Left lung (tissue), 10 donors: ENCODE measurements around the gene CDC25B. TPM values are rescaled to one million over a fixed set of nuclear protein-coding genes. Genes with fewer than 3 reads are reported as not detected.

Experiments used
- ATAC-seq: fragments of 200-7000 bp; cut with Tn5 transposase; one replicate; pipeline ENCODE4 v1.9.1; 2020; ENCODE audit warnings: moderate library complexity
- DNase-seq, 4 donors: peaks; one replicate each; pipeline ENCODE4 v3.0.0-alpha.2; 2013 to 2020
- H3K27ac ChIP-seq, 2 donors: fragments of 200-600 bp; sonication (generic) in 1 of 2; one replicate each; pipeline versions ENCODE4 v1.5.0 to v1.8.0; 2020 to 2021
- H3K27me3 ChIP-seq, 2 donors: fragments of 200-600 bp; sonication (generic) in 1 of 2; one replicate each; pipeline versions ENCODE4 v1.5.0 to v1.8.0; 2020 to 2021
- H3K36me3 ChIP-seq, 2 donors: fragments of 200-600 bp; sonication (generic) in 1 of 2; one replicate each; pipeline versions ENCODE4 v1.5.0 to v1.8.0; 2020 to 2021
- H3K4me1 ChIP-seq, 2 donors: fragments of 200-600 bp; one replicate each; pipeline ENCODE4 v1.8.0; 2021
- H3K4me3 ChIP-seq, 2 donors: fragments of 200-600 bp; sonication (generic) in 1 of 2; one replicate each; pipeline versions ENCODE4 v1.5.0 to v1.8.0; 2020 to 2021; ENCODE audit warnings: mild to moderate bottlenecking in 1 of 2
- H3K9me3 ChIP-seq, 2 donors: fragments of 200-600 bp; sonication (generic) in 1 of 2; one replicate each; pipeline versions ENCODE4 v1.5.0 to v1.8.0; 2020 to 2021
- CTCF ChIP-seq, 2 donors: fragments of 200-600 bp; sonication (generic) in 1 of 2; IDR thresholded peaks; one replicate each; pipeline versions ENCODE4 v1.5.0 to v1.8.0; 2021; ENCODE audit warnings: antibody characterized with exemption in 2 of 2
- intact Hi-C, 2 donors: fragments of 100-400 bp; cut with DNase I; formaldehyde crosslinking; loops; one replicate each; pipeline versions ENCODE4 v1.11.2 to v1.14.2; 2022
- polyA plus RNA-seq, 6 donors: library from polyadenylated mRNA; unstranded; fragments of 120-200 nt; gene quantifications; one replicate each; pipeline ENCODE4 v1.2.1, GENCODE V29; 2013; ENCODE audit not compliant: insufficient read length in 6 of 6
- total RNA-seq, 2 donors: library from RNA; stranded (reverse); fragmentation: NEBNext Ultra II Directional; extraction: Animal tissue kit (Norgen Biotek cat#: 25700); gene quantifications; one replicate each; pipeline ENCODE4 v1.2.1, GENCODE V29; 2021
- donor health status: DM: no; HTN: yes; CAD: no.
- donor health status: DM: no; HTN: no; CAD: no.

CDC25B gene
- total and polyA plus RNA-seq, 8 donors = 50.8 to 121 (median 60.4) TPM

GRCh38 chr20:3818155-3819151 is 22.3 kb downstream of the CDC25B start:
- H3K36me3 ChIP-seq = peaks cover 0 to 14% of the 10 kb centered on the region in 2 donors
- intact Hi-C loops = loop anchor here in 1 of 2 donors (5.0 kb wide), 1 partner anchor 36 kb away; the partner anchor contains the start of gene SPEF1
- no peak overlapping the region for H3K4me3 ChIP-seq
- no peaks in the 10 kb centered on the region for H3K27me3 ChIP-seq
- H3K27ac ChIP-seq = peak overlapping the region; percentile 54 to 58
- H3K4me1 ChIP-seq = peaks cover 14 to 53% of the 10 kb centered on the region in 2 donors
- TF ChIP-seq CTCF (IDR thresholded peaks at IDR 0.05) = peak; percentile 59 to 70
- H3K9me3 ChIP-seq = no peaks in the 10 kb centered on the region
- ATAC-seq (peak; percentile 51), DNase-seq (peak in 3 of 4 donors; percentile 51 to 80 (median 78))

GRCh38 chr20:3819411-3820047 is 23.4 kb downstream of the CDC25B start:
- no peaks in the 10 kb centered on the region for H3K9me3 ChIP-seq
- H3K36me3 ChIP-seq = peaks cover 0 to 24% of the 10 kb centered on the region in 2 donors
- no peak for DNase-seq
- intact Hi-C loops = loop anchor here in 1 of 2 donors (5.0 kb wide), 1 partner anchor 37 kb away; the partner anchor contains the start of gene SPEF1
- peak overlapping the region; percentile 55 to 61 for H3K4me3 ChIP-seq
- H3K27me3 ChIP-seq = no peaks in the 10 kb centered on the region
- peak overlapping the region; percentile 97 to 100 for H3K27ac ChIP-seq
- peaks cover 14 to 43% of the 10 kb centered on the region in 2 donors for H3K4me1 ChIP-seq
- ATAC-seq = no peak
- no peak for TF ChIP-seq CTCF (IDR thresholded peaks at IDR 0.05)

DNA sequence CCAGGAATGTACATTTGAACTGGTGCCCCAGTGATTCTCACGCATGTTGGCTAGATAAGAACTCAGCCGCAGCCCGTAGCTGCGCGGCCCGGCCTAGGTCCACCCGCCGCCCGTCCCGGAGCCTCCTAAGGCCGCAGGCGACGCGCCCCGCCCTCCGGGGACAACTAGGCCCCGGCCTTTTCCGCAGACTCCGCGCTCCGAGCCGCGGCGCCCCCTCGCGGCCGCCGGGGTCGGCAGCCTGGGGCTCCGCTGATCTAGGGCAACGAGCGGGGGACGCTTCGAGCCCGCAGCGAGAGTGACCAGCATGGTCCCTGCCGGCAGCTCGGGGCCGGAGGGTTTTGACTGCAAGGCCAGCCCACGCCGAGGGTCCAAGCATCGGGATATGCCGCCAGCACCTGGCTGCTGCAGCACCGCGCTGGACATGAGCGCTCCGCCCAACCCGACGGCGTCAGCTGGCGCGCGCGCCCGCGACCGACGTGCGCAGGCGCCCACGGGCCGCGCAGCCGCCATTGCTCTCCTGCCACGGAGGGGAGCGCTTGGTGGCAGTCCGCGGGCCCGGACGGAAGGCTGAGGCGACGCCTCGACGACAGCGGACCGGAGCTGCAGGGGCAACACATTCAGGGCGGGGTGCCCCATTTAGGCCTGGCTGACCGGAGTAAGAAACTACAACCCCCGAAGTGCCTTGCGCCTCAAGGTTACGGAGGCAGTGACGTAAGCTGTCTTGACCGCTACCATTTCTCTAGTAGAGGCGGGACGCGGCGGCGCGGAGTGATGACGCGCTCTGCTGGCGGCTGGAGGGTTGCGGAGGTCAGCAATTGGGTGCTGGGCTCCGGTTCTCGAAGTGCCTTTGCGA is 24.2 kb downstream of the CDC25B start, which contains the start of gene AP5S1:
Gene AP5S1, plus strand, starts transcription at position 500 of the 853 bp plus-strand sequence. CDS start 1,571 bp downstream, outside the sequence.
- TF ChIP-seq CTCF (IDR thresholded peaks at IDR 0.05) = peak; percentile 97 to 100
- peaks cover 14 to 36% of the 10 kb centered on the region in 2 donors for H3K4me1 ChIP-seq
- DNase-seq (peak; percentile 97 to 99 (median 98)), ATAC-seq (peak; percentile 92)
- intact Hi-C loops = no loop called here
- H3K4me3 ChIP-seq = peak within 1 kb of the TSS; percentile 55 to 61
- H3K36me3 ChIP-seq = peaks cover 0 to 32% of the 10 kb centered on the region in 2 donors
- H3K27me3 ChIP-seq = no peaks in the 10 kb centered on the region
- H3K9me3 ChIP-seq = no peaks in the 10 kb centered on the region
- peak within 1 kb of the TSS; percentile 97 to 100 for H3K27ac ChIP-seq

DNA sequence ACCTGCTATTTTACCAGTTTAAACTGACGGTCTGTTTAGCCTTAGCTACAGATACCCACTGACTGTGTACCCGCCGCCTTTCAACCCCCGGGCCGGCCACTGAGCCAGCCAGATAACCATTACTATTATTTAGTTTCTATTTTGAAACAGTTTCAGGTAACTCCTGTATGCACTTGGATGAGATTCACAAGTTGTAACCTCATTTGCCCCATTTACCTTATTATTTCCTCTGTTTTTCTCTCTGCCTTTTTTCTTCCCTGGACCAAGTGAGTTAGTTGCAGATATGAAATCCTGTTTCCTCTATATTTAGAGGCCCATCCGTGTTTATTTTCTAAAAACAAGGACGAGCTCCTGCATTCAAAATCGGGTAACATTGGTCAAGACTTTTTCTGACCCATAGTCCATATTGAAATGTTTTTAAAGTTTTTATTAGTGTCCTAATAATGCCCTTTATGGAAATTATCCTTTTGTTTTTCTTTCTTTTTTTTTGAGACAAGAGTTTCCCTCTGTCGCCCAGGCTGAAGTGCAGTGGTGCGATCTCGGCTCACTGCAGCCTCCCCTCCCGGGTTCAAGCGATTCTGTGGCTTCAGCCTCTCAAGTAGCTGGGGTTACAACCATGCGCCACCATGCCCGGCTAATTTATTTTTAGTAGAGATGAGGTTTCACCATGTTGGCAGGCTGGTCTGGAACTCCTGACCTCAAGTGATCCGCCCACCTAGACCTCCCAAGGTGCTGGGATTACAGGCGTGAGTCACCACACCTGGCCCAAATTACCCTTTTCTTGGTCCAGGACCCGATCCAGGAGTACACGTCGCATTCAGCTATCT is 25.0 kb downstream of the CDC25B start:
- TF ChIP-seq CTCF (IDR thresholded peaks at IDR 0.05) = no peak
- ATAC-seq = no peak
- intact Hi-C loops = no loop called here

More for the DNA sequence above, 25.0 kb downstream of the CDC25B start:
- Histone ChIP-seq H3K4me3 (peak overlapping the region; percentile 55 to 61), H3K27me3 (no peaks in the 10 kb centered on the region), H3K9me3 (no peaks in the 10 kb centered on the region), H3K36me3 (peaks cover 0 to 38% of the 10 kb centered on the region in 2 donors), H3K4me1 (peaks cover 14 to 32% of the 10 kb centered on the region in 2 donors), H3K27ac (peak overlapping the region; percentile 97 to 100)
- DNase-seq = no peak
